ENCODE data around the gene APBB2.

- TF ChIP-seq CTCF (IDR thresholded peaks at IDR 0.05) (no peak), POLR2A (IDR thresholded peaks at IDR 0.05) (no peak)
These were observed 340.0 kb downstream of the APBB2 start for GRCh38 chr4:40874331-40874730.
